Psoas muscle (tissue), 8 donors: ENCODE measurements around the gene ZNF169. TPM values are rescaled to one million over a fixed set of nuclear protein-coding genes. Genes with fewer than 3 reads are reported as not detected.
A peak's percentile ranks its signal among the peaks of the same experiment; 100 is the strongest.
"Not testable (repeated sequence)": the region's sequence is repeated elsewhere in the genome, so short reads cannot be mapped to it uniquely, and the experiment has no call there.

Source experiments
- ATAC-seq, 4 donors: fragments of 200-7000 bp; cut with Tn5 transposase; one replicate each; pipeline ENCODE4 v1.9.1; 2020; ENCODE audit warnings: moderate library complexity in 3 of 4, mild to moderate bottlenecking in 2 of 4
- DNase-seq, 2 donors: peaks; one replicate each; pipeline ENCODE4 v3.0.0-alpha.2; 2020
- H3K27ac ChIP-seq: fragments of 200-600 bp; one replicate; pipeline ENCODE4 v1.8.0; 2022
- H3K27me3 ChIP-seq, 3 donors: fragments of 200-600 bp in 1 of 3; one replicate each; pipeline versions ENCODE4 v1.6.1 to v1.8.0; 2013 to 2022; ENCODE audit warnings: low read length in 2 of 3, mild to moderate bottlenecking in 2 of 3, moderate library complexity in 1 of 3; ENCODE audit not compliant: insufficient read depth in 3 of 3
- H3K36me3 ChIP-seq, 2 donors: fragments of 200-600 bp in 1 of 2; one replicate each; pipeline versions ENCODE4 v1.6.1 to v1.8.0; 2013 to 2022; ENCODE audit warnings: low read depth in 1 of 2, mild to moderate bottlenecking in 1 of 2, moderate library complexity in 1 of 2; ENCODE audit not compliant: insufficient read depth in 1 of 2
- H3K4me1 ChIP-seq: fragments of 200-600 bp; one replicate; pipeline ENCODE4 v1.8.0; 2022
- H3K4me3 ChIP-seq: fragments of 200-600 bp; one replicate; pipeline ENCODE4 v1.8.0; 2022; ENCODE audit warnings: mild to moderate bottlenecking
- H3K9me3 ChIP-seq: fragments of 200-600 bp; one replicate; pipeline ENCODE4 v1.8.0; 2022
- WGBS, 3 donors: extraction: QIAGEN DNeasy Blood & Tissue Kit; methylation state at CpG; one replicate each; pipeline versions ENCODE4 v1.1.6 to v1.1.7; 2013; 5-methylcytosine and 5-hydroxymethylcytosine counted together
- intact Hi-C, 2 donors: fragments of 100-400 bp; cut with DNase I; formaldehyde crosslinking; loops; one replicate each; pipeline versions ENCODE4 v1.11.0 to v1.14.2; 2022
- polyA plus RNA-seq, 3 donors: library from polyadenylated mRNA; stranded (reverse); fragments of 200-250 nt; gene quantifications; one replicate each; pipeline ENCODE4 v1.2.3, GENCODE V29; 2013
- total RNA-seq, 4 donors: library from RNA; stranded (reverse); fragmentation: NEBNext Ultra II Directional in 2 of 4; extraction: Animal tissue kit (Norgen Biotek cat#: 25700) in 2 of 4; gene quantifications; one replicate each; pipeline versions ENCODE4 v1.2.1 to v1.2.4, GENCODE V29; 2021 to 2023
- TF ChIP-seq, protein P1 (sequence below): fragments of 200-600 bp; IDR thresholded peaks from one replicate; pipeline ENCODE4 v1.8.0; 2022; ENCODE audit warnings: antibody characterized with exemption
- donor health status: healthy with polysubstance abuse.
- donor health status: DM: no; HTN: no; CAD: no; lungs with moderate emphysema.
- donor health status: Bipolar disorder and iron deficiency.
- donor health status: healthy.
- donor health status: DM: yes; HTN: yes; CAD: no.
- donor health status: DM: no; HTN: no; CAD: no.
- donor health status: DM: no; HTN: no; CAD: no.
- donor health status: DM: yes; HTN: yes; CAD: no.

ZNF169 gene
- total and polyA plus RNA-seq, 7 donors, result 0.59 to 2.8 (median 1.5) TPM

GRCh38 chr9:94270009-94270408 lies 10.9 kb downstream of the ZNF169 start:
- TF ChIP-seq, protein P1, sequence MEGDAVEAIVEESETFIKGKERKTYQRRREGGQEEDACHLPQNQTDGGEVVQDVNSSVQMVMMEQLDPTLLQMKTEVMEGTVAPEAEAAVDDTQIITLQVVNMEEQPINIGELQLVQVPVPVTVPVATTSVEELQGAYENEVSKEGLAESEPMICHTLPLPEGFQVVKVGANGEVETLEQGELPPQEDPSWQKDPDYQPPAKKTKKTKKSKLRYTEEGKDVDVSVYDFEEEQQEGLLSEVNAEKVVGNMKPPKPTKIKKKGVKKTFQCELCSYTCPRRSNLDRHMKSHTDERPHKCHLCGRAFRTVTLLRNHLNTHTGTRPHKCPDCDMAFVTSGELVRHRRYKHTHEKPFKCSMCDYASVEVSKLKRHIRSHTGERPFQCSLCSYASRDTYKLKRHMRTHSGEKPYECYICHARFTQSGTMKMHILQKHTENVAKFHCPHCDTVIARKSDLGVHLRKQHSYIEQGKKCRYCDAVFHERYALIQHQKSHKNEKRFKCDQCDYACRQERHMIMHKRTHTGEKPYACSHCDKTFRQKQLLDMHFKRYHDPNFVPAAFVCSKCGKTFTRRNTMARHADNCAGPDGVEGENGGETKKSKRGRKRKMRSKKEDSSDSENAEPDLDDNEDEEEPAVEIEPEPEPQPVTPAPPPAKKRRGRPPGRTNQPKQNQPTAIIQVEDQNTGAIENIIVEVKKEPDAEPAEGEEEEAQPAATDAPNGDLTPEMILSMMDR, result no peak
- H3K36me3 ChIP-seq, result no peaks in the 10 kb centered on the region
- ATAC-seq (no peak), DNase-seq (no peak)
- H3K9me3 ChIP-seq, result no peaks in the 10 kb centered on the region
- no peak overlapping the region for H3K4me3 ChIP-seq
- peak overlapping the region; percentile 11 for H3K27ac ChIP-seq
- no peaks in the 10 kb centered on the region for H3K27me3 ChIP-seq
- intact Hi-C loops, result no loop called here
- 54 to 87% (median 64%) methylated on average over 1 of the region's 1 CpG for WGBS, 3 donors
- H3K4me1 ChIP-seq, result peaks cover 9% of the 10 kb centered on the region

DNA sequence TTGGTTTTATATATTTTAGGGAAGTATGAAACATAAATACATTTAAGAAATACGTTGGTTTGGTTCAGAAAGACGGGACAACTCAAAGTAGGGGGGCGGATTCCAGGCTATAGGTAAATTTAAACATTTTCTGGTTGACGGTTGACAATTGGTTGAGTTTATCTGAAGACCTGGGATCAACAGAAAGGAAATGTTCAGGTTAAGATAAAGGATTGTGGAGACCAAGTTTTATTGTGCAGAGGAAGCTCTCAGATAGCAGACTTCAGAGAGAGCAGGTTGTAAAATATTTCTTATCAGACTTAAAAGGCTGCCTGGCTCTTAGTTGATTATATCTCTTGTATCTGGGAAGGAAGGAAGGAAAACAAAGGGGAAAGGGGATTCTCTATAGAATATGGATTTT lies 17.9 kb downstream of the ZNF169 start:
- H3K4me3 ChIP-seq, DNase-seq, ATAC-seq, intact Hi-C loops, H3K27me3 ChIP-seq, H3K27ac ChIP-seq, H3K4me1 ChIP-seq, H3K9me3 ChIP-seq: not testable (repeated sequence)
- peaks cover 3 to 20% of the 10 kb centered on the region in 2 donors for H3K36me3 ChIP-seq
- WGBS, 3 donors, result 95 to 96% (median 96%) methylated on average over 4 of the region's 4 CpGs

DNA sequence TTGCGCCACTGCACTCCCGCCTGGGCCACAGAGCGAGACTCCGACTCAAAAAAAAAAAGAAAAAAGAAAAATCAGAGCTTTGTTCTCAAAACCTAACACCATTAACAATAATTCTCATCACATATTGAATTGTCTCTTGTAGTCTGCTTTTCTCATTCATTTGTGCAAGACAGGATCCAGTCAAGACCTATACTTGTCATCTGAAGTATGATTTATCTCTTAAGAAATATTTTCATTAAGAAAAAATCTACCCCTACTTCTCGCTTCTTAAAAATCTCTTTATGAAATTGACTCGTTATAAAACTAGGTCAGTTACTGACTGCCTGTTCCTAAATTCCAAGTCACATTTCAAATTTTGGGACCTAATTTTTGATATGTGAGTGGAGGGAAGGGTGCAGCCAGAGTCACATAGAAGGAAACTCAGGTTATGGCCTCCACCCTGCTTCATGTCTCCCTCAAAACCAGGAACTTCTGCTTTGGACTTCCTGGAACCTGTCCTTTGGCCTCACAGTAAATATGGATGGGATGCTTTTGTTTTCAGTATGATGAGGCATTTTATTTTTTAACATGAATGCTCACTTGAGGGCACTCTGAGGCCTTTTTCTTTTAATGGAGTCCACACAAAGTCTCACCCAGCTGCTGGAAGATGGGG lies 18.9 kb downstream of the ZNF169 start:
- peaks cover 3 to 20% of the 10 kb centered on the region in 2 donors for H3K36me3 ChIP-seq
- intact Hi-C loops, result no loop called here
- H3K4me1 ChIP-seq, result no peaks in the 10 kb centered on the region
- no peak overlapping the region for H3K4me3 ChIP-seq
- no peak overlapping the region for H3K27ac ChIP-seq
- DNase-seq (no peak), ATAC-seq (no peak)
- TF ChIP-seq, protein P1, result no peak
- H3K27me3 ChIP-seq, result no peaks in the 10 kb centered on the region
- no peaks in the 10 kb centered on the region for H3K9me3 ChIP-seq
- 97 to 99% (median 98%) methylated on average over 4 to 6 of the region's 6 CpGs for WGBS, 3 donors

DNA sequence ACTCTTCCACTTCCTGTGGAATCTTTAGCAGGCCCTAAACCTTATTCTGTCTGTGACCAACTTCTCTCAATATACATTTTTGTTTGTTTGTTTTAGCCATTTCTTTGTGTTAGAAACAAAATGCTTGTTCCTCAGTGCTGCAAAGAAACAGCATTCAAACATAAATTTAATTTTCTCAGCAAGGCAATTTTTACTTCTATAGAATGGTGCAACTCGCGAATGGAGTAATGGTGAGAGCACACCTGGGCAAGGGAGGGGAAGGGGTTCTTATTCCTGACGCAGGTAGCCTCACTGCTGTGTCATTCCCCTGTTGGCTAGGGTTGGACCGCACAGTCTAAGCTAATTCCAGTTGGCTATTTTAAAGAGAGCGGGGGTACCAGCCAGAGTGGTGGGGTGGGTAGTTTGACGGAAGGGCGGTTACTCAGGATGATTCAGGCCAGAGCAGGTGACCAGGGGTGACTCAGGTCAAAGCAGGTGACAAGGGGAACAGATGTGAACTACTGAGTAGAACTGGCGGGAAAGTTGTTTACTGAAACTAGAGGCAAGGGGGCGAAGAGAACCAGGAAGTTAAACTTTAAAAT lies 21.4 kb downstream of the ZNF169 start:
- no peaks in the 10 kb centered on the region for H3K27me3 ChIP-seq
- no peak for DNase-seq
- H3K4me1 ChIP-seq, result no peaks in the 10 kb centered on the region
- intact Hi-C loops, result no loop called here
- H3K9me3 ChIP-seq, result no peaks in the 10 kb centered on the region
- no peak overlapping the region for H3K27ac ChIP-seq
- no peak for ATAC-seq
- 92 to 96% (median 93%) methylated on average over 9 of the region's 9 CpGs for WGBS, 3 donors
- peaks cover 3 to 20% of the 10 kb centered on the region in 2 donors for H3K36me3 ChIP-seq
- TF ChIP-seq, protein P1, result no peak
- no peak overlapping the region for H3K4me3 ChIP-seq

DNA sequence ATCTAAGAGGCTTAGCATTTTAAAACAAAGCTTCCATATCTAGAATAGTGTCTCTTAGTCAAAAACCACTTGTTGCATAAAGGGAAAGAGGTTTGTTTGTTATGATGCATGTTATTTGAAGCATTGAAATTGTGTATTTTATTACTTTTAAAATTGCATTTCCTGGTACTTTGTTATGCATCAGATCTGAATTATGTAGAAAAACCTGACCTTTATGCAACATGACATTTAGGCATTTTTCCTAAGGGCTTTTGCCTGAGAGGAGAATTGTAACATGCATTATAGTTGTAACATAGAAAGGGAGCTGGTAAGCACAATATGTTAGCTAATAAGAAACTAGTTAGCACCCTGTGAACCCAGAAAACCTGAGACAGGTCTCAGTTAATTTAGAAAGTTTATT lies 22.0 kb downstream of the ZNF169 start:
- intact Hi-C loops, result no loop called here
- Histone ChIP-seq H3K27me3 (no peaks in the 10 kb centered on the region), H3K36me3 (peaks cover 3 to 20% of the 10 kb centered on the region in 2 donors), H3K27ac (no peak overlapping the region), H3K4me3 (no peak overlapping the region), H3K4me1 (no peaks in the 10 kb centered on the region), H3K9me3 (no peaks in the 10 kb centered on the region)
- TF ChIP-seq, protein P1, result no peak
- ATAC-seq, result no peak
- DNase-seq, result no peak
